Right lobe of liver (tissue), 4 donors: ENCODE measurements around the gene RERE.

Source experiments
- CTCF ChIP-seq, 4 donors: fragments of 200-600 bp in 3 of 4; fragments of 450-650 bp in 1 of 4; IDR thresholded peaks; one replicate each; pipeline versions ENCODE4 v1.5.1 to v1.8.0; 2016 to 2022; ENCODE audit warnings: antibody characterized with exemption in 4 of 4, mild to moderate bottlenecking in 2 of 4
- POLR2A ChIP-seq: fragments of 450-650 bp; IDR thresholded peaks from one replicate; pipeline ENCODE4 v1.6.1; 2017; ENCODE audit warnings: antibody characterized with exemption, mild to moderate bottlenecking
- donor health status: DM: no; HTN: no; CAD: no.
- donor health status: DM: no; HTN: no; CAD: no.
- donor health status: DM: no; HTN: yes; CAD: no.

- TF ChIP-seq POLR2A (no peak), CTCF (IDR thresholded peaks at IDR 0.05) (no peak)
Measured at GRCh38 chr1:8503842-8504241, 313.6 kb downstream of the RERE start.
